ENCODE measurements around the gene ABCC11.

Gene ABCC11

DNA sequence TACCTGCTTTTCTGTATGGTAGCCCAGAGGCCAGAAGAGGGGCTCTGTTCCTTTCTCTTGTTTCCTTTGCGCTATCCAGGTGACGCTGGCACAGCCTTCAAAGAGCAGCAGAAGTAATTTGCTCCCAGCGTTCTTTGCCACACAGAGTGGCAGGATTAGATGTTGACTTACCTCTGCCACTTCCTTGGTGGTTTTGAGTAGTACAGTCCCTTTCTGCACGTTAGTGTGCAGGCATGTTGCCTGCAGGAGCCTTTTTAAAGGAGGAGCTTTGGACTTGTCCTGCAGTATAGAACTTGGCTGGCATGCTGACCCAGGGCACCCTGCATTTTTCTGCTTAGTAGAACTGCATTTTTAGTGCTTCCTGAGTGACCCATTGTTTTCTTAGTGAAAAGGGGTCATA lies at the start of gene ABCC11:
ABCC11 (minus strand) TSS at position 229 of the 400 bp plus-strand sequence. CDS start 15,618 bp downstream, outside the sequence.
- no peak for TF ChIP-seq CTCF (IDR thresholded peaks at IDR 0.05; ENCODE audit: low read depth, low read length, missing control alignments)
- H3K4me3 ChIP-seq (ENCODE audit: low read depth, low read length), result no peak within 1 kb of the TSS
- DNase-seq (ENCODE audit: low read depth), result no peak

GRCh38 chr16:48295488-48296281 lies 48.3 kb upstream of the ABCC11 start:
- TF ChIP-seq CTCF (IDR thresholded peaks at IDR 0.05; ENCODE audit: low read depth, low read length, missing control alignments), result no peak
- H3K4me3 ChIP-seq (ENCODE audit: low read depth, low read length), result no peak overlapping the region
- no peak for DNase-seq (ENCODE audit: low read depth)

DNA sequence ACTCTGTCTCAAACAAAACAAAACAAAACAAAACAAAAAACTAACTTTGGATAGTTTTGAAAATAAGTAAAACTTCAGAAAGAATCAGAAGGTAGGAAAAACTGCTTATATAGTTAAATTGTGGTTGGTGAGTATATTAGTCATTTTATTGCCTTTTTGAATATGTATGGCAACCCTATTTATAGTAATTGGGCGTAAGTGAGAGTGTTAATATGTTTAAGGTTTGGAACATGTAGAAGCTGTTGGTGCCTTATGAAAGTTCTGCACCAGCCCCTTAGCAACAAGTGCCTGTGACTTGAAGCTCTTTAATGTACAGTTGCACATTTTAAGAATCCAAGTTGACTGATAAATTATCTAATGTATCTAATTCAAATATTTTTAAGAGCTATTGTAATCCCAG lies 47.4 kb upstream of the ABCC11 start:
- no peak for DNase-seq (ENCODE audit: low read depth)
- no peak for TF ChIP-seq CTCF (IDR thresholded peaks at IDR 0.05; ENCODE audit: low read depth, low read length, missing control alignments)
- no peak overlapping the region for H3K4me3 ChIP-seq (ENCODE audit: low read depth, low read length)

- H3K4me3 ChIP-seq (ENCODE audit: low read depth, low read length), result no peak overlapping the region
- TF ChIP-seq CTCF (IDR thresholded peaks at IDR 0.05; ENCODE audit: low read depth, low read length, missing control alignments), result no peak
- DNase-seq (ENCODE audit: low read depth), result no peak
Measured at GRCh38 chr16:48292452-48292851, 45.1 kb upstream of the ABCC11 start.

- TF ChIP-seq CTCF (IDR thresholded peaks at IDR 0.05; ENCODE audit: low read depth, low read length, missing control alignments), result no peak
Measured at GRCh38 chr16:48291754-48292153, 44.4 kb upstream of the ABCC11 start.

GRCh38 chr16:48291303-48291702 lies 44.0 kb upstream of the ABCC11 start:
- no peak for TF ChIP-seq CTCF (IDR thresholded peaks at IDR 0.05; ENCODE audit: low read depth, low read length, missing control alignments)
- H3K4me3 ChIP-seq (ENCODE audit: low read depth, low read length), result no peak overlapping the region
- DNase-seq (ENCODE audit: low read depth), result no peak

More at GRCh38 chr16:48291754-48292153, 44.4 kb upstream of the ABCC11 start:
- DNase-seq (ENCODE audit: low read depth), result no peak
- no peak overlapping the region for H3K4me3 ChIP-seq (ENCODE audit: low read depth, low read length)

DNA sequence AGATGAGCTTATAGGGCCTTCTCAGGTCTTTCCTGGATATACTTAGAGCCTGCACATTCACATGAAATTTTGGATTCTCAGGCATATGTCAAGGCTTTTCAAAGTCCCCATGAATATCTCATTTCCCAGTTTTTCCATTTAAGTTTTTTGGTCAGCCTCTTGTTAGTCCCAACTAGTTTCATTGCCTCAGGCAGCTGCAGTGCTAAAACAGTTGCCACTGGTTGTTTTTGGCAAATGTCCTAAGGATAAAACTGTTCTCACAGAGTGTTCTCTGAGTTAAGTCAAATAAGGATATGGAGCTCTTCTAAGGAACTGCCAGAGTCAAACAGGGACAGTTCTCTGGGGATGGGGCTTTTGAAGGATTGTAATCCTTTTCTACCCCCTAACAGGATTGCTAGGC lies 39.9 kb upstream of the ABCC11 start:
- no peak overlapping the region for H3K4me3 ChIP-seq (ENCODE audit: low read depth, low read length)
- no peak for DNase-seq (ENCODE audit: low read depth)
- TF ChIP-seq CTCF (IDR thresholded peaks at IDR 0.05; ENCODE audit: low read depth, low read length, missing control alignments), result no peak
